NOMO-1 treated with dmso at 0.1 percent for 144 hours (cell line): Measurements from ENCODE around the gene POLN.

Experiments
- DNase-seq: peaks from one replicate; lab custom pipeline; 2025; ENCODE audit not compliant: unreplicated experiment; lab: John Stamatoyannopoulos, UW

POLN gene

GRCh38 chr4:2241410-2242353, at the start of gene POLN, which contains the start of gene HAUS3:
TSS of gene POLN (minus strand) at chr4:2242121. CDS start at chr4:2229231, 12,890 bp downstream.
TSS of gene HAUS3 (minus strand) at chr4:2242121. CDS start at chr4:2240946, 1,175 bp downstream.
- DNase-seq = peak; percentile 98

DNA sequence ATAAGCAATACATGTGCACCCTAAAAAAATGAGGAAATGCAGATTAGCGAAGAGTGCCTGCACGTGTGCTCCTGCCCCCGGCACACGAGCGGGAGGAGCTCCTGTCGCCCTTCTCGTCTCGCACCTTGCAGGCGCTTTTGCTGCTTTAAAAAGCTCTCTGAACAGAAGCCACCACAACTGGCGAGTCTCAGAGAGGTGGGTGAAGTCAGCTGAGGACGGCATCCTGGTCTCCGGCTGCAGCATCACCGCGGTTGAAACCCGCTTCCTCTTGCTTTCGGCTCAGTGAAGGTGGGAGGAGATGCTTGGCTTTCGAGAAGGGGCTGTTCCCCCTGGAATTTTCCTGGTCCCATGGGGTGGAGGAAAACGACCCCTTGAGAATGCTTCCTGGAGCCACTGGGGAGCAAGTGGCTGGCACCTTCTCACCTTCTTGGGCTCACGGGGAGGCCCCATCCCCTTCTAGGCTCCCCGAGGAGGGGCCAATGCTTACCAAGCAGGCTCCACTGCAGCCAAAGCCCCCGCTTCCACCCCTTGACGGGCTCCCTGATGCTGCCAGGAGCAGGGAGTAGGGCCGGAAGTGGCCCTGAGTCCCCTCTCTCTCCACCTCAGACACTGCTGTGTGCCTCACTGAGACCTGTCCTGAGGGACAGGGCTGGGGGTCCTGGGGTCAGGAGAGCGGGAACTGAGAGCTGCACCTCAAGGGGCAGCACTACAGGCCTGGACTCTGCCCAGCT, 49.2 kb upstream of the POLN start:
- no peak for DNase-seq

GRCh38 chr4:2290488-2290887, 48.6 kb upstream of the POLN start:
- no peak for DNase-seq

- no peak for DNase-seq
These were observed 48.0 kb upstream of the POLN start for GRCh38 chr4:2289955-2290333.

GRCh38 chr4:2289311-2289954, 47.5 kb upstream of the POLN start:
- DNase-seq = no peak

DNA sequence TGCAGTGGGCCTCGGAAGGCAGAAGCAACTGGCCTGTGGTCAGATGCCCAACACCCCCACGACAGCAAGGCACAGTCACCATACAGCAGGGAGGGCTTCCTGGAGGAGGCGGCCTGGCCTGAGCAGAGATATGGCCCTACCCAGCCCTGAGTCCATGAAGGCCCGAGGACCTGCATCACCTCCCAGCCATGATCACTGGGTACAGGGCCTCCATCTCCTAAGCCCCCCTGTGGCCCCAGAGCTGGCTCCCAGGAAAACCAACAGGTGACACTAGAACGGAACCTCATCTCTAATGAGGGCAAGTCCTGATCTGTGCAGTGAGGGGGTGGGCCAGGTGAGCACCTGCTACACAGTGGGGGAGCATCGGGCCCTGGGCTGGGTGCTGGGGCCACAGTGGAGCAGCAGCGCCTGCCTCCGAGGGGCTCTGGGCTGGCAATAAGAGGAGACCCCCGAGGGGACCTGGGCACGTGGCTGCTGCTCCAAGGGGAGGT, 46.2 kb upstream of the POLN start:
- no peak for DNase-seq

GRCh38 chr4:2287594-2287915, 45.6 kb upstream of the POLN start:
- no peak for DNase-seq

DNA sequence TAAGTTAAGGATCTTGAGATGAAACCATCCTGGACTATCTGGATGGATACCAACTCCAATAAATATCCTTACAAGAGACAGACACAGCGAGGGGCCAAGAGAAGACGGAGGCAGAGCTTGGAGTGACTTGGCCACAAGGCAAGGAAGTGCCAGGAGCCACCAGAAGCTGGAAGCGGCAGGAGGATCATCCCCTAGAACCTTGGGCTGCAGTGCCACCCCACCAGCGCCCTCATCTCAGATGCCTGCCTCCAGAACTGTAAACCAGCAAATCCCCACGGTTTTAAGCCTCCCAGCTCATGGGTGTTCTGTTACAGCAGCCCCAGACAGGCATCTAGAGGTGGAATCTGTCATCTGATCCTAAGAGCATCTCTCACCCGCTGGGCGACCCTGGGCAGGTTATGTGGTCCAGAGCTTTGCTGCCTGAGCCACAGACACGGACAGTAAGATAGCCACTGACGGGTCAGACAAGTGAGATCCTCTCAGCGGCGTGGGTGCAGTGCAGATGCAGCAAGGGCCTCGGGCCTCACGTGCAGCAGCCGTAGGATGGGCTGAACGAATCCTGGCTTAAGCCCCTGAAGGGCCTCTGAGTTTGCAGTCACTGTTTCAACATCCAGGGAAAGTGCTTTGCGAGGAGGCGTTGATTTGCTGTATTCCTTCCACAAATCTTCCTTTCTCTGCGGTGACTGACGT, 45.1 kb upstream of the POLN start:
- no peak for DNase-seq

- DNase-seq = no peak
These were observed 43.9 kb upstream of the POLN start for GRCh38 chr4:2285613-2286381.

GRCh38 chr4:2284934-2285612, 43.2 kb upstream of the POLN start:
- no peak for DNase-seq

- DNase-seq = no peak
These were observed 42.4 kb upstream of the POLN start for GRCh38 chr4:2284161-2284933.

DNA sequence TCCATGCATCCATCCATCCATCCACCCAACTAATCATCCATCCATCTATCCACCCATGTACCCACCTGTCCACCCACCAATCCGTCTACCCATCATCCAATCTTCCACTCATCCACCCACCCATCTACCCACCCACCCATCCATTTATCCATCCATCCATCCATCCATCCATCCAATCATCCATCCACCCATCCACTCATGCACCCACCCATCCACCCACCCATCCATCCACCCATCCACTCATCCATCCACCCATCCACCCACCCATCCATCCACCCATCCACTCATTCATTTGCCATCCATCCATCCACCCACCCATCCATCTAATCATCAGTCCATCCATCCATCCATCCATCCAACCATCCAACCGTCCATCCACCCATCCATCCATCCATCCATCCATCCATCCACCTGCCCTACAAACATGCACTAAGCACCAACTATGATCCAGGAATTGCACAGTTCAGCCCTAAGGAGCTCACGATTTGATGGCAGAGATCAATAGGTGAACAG, 41.3 kb upstream of the POLN start:
- no peak for DNase-seq

GRCh38 chr4:2281575-2282343, 39.8 kb upstream of the POLN start:
- no peak for DNase-seq

DNA sequence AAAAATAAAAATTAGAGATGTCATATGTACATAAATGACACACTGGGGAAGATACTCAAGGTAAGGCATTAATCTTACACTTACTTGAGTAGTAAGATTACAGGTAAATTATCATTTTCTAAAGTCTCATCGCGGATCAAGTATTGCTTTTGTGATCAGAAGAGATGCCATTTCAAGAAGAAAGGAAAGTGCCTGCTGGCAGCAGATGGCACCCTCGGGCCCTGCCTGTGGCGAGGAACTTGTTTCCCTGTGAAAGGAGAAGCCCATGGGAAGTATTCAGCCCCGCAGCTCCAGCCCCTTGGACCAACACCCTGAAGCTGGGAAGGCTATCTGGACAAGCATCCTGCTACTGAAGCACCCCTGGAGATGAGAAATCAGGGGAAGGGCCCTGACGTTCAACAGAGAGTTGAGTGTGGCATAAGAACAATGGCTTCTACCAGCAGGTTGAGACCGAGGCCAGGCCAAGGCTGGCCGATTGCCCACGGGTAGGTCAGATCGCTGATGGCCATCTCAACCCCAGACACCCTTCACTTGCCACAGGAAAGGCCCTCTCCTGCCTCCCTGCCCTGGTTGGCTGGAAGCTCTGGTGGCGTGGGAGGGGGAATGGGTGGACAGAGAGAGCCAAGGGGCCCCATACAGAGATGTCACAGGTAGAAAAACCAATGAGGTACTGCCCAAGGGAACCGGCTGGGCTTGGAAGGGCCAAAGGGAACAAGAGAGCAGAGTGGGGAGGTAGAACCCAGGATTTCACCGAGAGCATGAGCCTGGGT, 38.8 kb upstream of the POLN start:
- no peak for DNase-seq

- DNase-seq = no peak
These were observed 36.0 kb upstream of the POLN start for GRCh38 chr4:2277956-2278355.

DNA sequence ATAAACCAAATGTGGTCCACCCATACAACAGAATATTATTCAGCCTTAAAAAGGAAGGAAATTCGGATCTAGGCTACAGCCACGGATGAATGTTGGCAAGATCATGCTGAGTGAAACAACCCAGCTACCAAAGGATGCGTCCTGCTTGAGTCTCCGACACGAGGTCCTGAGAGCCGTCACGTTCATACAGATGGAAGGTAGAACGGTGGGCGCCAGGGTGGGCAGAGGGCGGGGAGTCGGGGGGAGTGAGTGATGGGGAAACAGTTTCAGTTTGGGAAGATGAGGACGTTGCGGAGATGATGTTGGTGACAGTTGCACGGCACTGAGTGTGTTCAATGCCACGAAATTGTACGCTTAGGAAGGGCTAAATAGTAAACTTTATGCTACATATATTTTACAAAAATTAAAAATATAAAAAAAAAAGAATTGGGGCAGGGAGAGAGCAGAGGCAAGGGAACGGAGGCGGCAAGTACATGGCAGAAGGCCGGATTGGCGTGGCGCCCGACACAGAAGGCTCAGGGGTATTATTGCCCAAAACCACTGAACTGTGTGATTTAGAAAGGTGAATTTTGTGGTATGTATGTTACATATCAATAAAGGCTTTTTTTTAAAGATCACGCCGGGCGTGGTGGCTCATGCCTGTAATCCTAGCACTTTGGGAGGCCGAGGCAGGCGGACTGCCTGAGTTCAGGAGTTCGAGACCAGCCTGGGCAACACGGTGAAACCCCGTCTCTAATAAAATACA, 34.8 kb upstream of the POLN start:
- no peak for DNase-seq
